Mesenteric fat pad (tissue), 1 donor: ENCODE measurements around the gene CCDC102A. TPM values are rescaled to one million over a fixed set of nuclear protein-coding genes. Genes with fewer than 3 reads are reported as not detected.

Experiments used
- DNase-seq: peaks from one replicate; pipeline ENCODE4 v3.0.0-alpha.2; 2020; ENCODE audit warnings: low spot score
- total RNA-seq: library from RNA; stranded (reverse); fragmentation: NEBNext Ultra II Directional; extraction: Animal tissue kit (Norgen Biotek cat#: 25700); gene quantifications from one replicate; pipeline ENCODE4 v1.2.1, GENCODE V29; 2021
- donor health status: DM: yes; HTN: yes; CAD: no.

CCDC102A gene
- total RNA-seq, 1 donor from 2014 or later: 5.0 TPM

DNA sequence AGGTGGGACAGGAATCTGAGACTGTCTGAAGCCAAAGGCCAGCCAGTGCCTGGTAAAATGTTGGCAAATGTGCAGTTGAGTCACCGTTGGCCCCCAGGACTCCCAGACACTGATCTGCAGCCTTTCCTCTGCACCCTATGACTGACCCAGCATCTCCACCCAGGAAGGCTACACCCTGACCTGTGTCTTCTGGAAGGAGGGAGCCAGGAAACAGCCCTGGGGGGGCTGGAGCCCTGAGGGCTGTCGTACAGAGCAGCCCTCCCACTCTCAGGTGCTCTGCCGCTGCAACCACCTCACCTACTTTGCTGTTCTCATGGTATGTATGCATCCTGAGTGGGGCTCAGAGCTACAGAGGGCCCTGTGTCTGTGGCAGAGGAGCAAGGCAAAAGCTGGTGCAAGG lies 30.1 kb upstream of the CCDC102A start:
- DNase-seq: peak; percentile 81

DNA sequence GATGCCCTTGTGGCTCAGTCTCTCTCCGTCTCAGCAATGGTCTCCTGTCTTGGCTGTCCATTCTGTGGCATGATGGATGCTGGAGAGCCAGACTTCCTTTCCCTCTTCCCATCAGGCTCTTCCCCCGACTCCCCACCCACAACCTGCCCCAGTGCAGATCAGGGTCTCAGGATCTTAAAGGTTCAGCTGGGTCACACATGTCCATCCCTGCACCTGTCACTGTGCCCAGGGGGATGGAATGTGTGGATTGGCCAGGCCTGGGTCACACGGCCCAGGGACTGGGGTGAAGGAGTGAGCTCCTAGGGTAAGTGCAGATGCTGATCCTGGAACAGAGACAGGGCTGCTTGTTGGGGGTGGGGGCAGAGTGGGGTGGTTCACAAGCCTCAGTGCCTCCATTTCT lies 29.1 kb upstream of the CCDC102A start:
- DNase-seq: peak; percentile 11

GRCh38 chr16:57564571-57565270 lies 28.4 kb upstream of the CCDC102A start:
- peak; percentile 83 for DNase-seq

DNA sequence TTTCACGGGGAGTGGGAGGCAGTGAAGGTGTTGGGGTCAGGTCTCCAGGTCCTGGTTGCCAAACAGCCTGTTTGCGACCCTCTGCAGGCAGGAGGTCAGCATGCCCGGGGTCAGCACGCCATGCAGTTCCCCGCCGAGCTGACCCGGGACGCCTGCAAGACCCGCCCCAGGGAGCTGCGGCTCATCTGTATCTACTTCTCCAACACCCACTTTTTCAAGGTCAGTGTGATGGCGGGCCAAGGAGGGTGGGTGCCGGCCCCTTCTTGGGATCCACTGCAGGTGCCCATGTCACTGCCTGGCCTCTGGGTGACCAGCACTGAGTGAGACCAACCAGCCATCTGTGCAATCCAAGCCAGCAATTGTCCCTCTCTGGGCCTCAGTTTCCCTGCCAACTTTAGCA lies 27.4 kb upstream of the CCDC102A start:
- DNase-seq: peak; percentile 67

- DNase-seq: peak; percentile 41
Observed at GRCh38 chr16:57563487-57563750, 27.0 kb upstream of the CCDC102A start.

GRCh38 chr16:57562669-57563486 lies 26.5 kb upstream of the CCDC102A start:
- DNase-seq: peak; percentile 47

DNA sequence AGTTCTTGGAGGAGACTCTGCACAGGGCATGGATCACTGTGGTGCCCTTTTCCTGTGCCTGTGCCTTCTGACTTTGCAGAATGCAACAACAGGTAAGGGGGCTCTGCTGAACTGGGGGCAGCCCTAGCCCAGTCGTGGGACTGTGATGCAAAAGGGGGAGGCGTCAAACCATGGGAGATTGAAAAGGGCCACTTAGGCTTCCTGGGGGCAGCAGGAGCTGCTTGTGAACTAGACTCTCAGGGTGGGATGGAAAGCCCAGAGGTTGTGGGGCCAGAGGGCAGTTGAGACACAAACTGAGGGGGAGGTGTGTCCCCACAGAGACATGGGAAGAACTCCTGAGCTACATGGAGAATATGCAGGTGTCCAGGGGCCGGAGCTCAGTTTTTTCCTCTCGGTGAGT lies 25.7 kb upstream of the CCDC102A start:
- DNase-seq: peak; percentile 62

- DNase-seq: peak; percentile 28
Observed at GRCh38 chr16:57559072-57559790, 22.9 kb upstream of the CCDC102A start.

- peak; percentile 60 for DNase-seq
Observed at GRCh38 chr16:57556941-57557541, 20.7 kb upstream of the CCDC102A start.

DNA sequence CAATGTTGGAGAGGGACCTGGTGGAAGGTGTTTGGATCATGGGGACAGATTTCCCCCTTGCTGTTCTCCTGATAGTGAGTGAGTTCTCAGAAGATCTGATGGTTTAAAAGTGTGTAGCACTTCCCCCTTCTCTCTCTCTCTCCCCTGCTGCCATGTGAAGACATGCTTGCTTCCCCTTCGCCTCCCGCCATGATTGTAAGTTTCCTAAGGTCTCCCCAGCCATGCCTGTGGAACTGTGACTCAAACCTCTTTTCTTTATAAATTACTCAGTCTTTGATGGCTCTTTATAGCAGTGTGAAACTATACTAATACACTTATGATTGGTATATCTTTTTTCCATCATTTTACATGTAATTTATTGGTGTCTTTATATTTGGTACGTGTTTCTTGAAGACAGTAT lies 19.5 kb upstream of the CCDC102A start:
- DNase-seq: peak; percentile 16

DNA sequence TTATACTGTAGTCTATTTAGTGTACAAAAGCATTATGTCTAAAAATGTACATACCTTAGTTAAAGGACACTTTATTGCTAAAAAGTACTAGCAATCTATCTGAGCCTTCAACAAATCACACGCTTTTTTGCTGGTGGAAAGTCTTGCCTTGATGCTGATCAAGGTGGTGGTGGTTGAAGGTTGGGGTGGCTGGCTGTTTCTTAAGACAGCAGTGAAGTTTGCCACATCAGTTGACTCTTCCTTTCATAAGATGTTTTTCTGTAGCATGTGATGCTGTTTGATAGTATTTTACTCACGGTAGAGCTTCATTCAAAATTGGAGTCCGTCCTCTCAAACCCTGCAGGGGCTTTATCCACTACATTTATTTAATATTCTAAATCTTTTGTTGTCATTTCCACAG lies 14.7 kb upstream of the CCDC102A start:
- DNase-seq: no peak

DNA sequence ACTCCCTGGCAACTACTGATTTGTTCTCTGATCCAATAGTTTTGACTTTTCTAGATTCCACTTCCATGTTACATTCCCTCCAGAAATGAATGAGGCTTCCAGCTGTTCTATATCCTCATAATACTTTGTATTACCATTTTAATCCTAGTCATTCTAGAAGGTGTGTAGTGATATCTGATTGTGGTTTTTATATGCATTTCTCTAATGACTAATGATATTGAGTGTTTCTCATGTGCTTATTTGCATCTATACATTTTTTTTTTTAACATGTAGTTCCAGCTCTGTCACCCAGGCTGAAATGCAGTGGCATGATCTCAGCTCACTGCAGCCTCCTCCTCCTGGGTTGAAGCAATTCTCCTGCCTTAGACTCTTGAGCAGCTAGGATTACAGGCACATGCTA lies 13.4 kb upstream of the CCDC102A start:
- no peak for DNase-seq

- DNase-seq: no peak
Observed at GRCh38 chr16:57548408-57548807, 12.0 kb upstream of the CCDC102A start.

DNA sequence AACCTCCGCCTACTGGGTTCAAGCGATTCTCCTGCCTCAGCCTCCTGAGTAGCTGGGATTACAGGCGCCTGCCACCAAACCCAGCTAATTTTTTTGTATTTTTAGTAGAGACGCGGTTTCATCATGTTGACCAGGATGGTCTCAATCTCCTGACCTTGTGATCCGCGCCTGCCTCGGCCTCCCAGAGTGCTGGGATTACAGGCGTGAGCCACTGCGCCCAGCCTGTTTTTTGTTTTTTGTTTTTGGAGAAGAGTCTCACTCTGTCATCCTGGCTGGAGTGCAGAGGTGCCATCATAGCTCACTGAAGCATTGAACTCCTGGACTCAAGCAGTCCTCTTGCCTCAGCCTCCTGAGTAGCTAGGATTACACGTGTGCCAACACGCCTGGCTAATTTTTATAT lies 11.2 kb upstream of the CCDC102A start:
- DNase-seq: peak; percentile 6

- DNase-seq: peak; percentile 64
Observed at GRCh38 chr16:57544124-57544653, 7.8 kb upstream of the CCDC102A start.

- DNase-seq: peak; percentile 65
Observed at GRCh38 chr16:57541754-57542435, 5.5 kb upstream of the CCDC102A start.

GRCh38 chr16:57540906-57541753 lies 4.8 kb upstream of the CCDC102A start:
- DNase-seq: peak; percentile 64

DNA sequence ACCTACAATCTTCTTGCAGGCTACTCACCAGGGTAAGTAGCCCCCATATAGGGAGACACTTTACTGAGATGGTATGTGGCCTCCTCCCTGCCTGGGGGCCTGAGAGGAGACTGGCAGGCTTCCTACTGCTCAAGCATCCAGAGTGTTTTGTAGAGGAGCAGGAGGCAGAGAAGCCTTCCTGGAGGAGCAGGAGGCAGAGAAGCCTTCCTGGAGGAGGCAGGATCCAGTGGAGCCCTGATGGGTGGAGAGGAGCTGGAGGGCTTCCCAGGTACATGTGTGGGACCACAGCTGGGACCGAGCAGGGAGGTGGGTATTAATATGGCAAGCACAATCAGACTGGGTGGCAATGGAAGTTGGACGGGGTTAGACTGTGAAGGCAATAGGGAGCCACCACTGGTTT lies 4.0 kb upstream of the CCDC102A start:
- peak; percentile 60 for DNase-seq

DNA sequence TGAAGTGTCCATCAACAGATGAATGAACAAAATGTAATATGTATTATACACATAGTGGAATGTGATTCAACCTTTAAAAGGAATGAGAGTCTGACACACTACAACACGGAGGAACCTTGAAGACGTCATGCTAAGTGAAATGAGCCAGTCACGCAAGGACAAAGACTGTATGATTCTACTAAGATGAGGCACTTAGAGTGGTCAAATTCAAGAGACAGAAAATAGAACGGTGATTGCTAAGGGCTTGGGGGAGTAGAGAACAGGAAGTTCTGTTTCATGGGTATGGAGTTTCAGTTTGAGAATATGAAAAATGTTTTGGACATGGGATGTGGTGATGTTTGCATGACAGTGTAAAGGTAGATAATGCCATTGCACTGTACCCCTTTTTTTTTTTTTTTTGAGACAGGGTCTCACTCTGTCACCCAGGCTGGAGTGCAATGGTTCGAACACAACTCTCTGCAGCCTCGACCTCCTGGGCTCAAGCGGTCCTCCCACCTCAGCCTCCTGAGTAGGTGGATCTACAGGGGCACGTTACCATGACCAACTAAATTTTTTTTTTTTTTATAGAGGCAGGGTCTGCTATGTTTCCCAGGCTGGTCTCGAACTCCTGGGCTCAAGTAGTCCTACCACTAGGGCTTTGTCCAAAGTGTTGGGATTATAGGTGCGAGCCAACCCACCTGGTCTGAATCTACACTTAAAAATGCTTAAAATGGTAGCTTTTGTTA lies 2.9 kb upstream of the CCDC102A start:
- peak; percentile 47 for DNase-seq
